Liver (tissue), 9 donors: ENCODE results near the gene VAPA. TPM values are rescaled to one million over a fixed set of nuclear protein-coding genes. Genes with fewer than 3 reads are reported as not detected.

ENCODE experiments used
- DNase-seq: peaks from one replicate; pipeline ENCODE4 v3.0.0-alpha.2; 2017; ENCODE audit warnings: low spot score
- H3K27ac ChIP-seq, 2 donors: one replicate each; pipeline ENCODE4 v1.7.0; 2013; ENCODE audit warnings: inconsistent platforms in 2 of 2, low read length in 2 of 2, control low read depth in 1 of 2, low read depth in 1 of 2, mild to moderate bottlenecking in 1 of 2
- H3K27me3 ChIP-seq, 4 donors: one replicate each; pipeline versions ENCODE4 v1.6.1 to v1.7.0; 2013; ENCODE audit warnings: low read length in 3 of 4, inconsistent platforms in 1 of 4, mild to moderate bottlenecking in 1 of 4, moderate library complexity in 1 of 4; ENCODE audit not compliant: control insufficient read depth in 4 of 4, insufficient read depth in 4 of 4
- H3K36me3 ChIP-seq, 4 donors: one replicate each; pipeline versions ENCODE4 v1.6.1 to v1.7.0; 2013; ENCODE audit warnings: low read length in 3 of 4, mild to moderate bottlenecking in 3 of 4, low read depth in 1 of 4, moderate library complexity in 1 of 4; ENCODE audit not compliant: control insufficient read depth in 4 of 4, insufficient read depth in 3 of 4
- H3K4me1 ChIP-seq, 4 donors: one replicate each; pipeline versions ENCODE4 v1.6.1 to v1.7.0; 2013; ENCODE audit warnings: low read length in 3 of 4, mild to moderate bottlenecking in 3 of 4, moderate library complexity in 1 of 4; ENCODE audit not compliant: control insufficient read depth in 4 of 4, insufficient read depth in 4 of 4
- H3K4me3 ChIP-seq, 3 donors: one replicate each; pipeline versions ENCODE4 v1.6.1 to v1.7.0; 2013; ENCODE audit warnings: low read length in 3 of 3, control low read depth in 1 of 3, low read depth in 1 of 3, mild to moderate bottlenecking in 1 of 3
- H3K9ac ChIP-seq, 2 donors: one replicate each; pipeline ENCODE4 v1.7.0; 2013; ENCODE audit warnings: low read length in 2 of 2, mild to moderate bottlenecking in 2 of 2, moderate library complexity in 2 of 2, control low read depth in 1 of 2, low read depth in 1 of 2
- H3K9me3 ChIP-seq, 4 donors: one replicate each; pipeline versions ENCODE4 v1.6.1 to v1.7.0; 2013; ENCODE audit warnings: low read length in 3 of 4; ENCODE audit not compliant: control insufficient read depth in 4 of 4
- EGR1 ChIP-seq, 2 donors: IDR thresholded peaks; 2 replicates each; pipeline ENCODE4 v1.6.1; 2016 to 2018; ENCODE audit warnings: antibody characterized with exemption in 2 of 2, low read depth in 2 of 2
- FOXA1 ChIP-seq: IDR thresholded peaks from 2 replicates; pipeline ENCODE4 v1.6.1; 2016; ENCODE audit warnings: antibody characterized with exemption
- FOXA2 ChIP-seq: IDR thresholded peaks from 2 replicates; pipeline ENCODE4 v1.6.1; 2016; ENCODE audit warnings: antibody characterized with exemption
- GABPA ChIP-seq, 2 donors: IDR thresholded peaks in 1 of 2; conservative IDR thresholded peaks in 1 of 2; 2 replicates each; pipeline ENCODE4 v1.6.1; 2016; ENCODE audit warnings: antibody characterized with exemption in 2 of 2, mild to moderate bottlenecking in 1 of 2, moderate library complexity in 1 of 2
- HNF4A ChIP-seq, 2 donors: conservative IDR thresholded peaks; 2 replicates each; pipeline ENCODE4 v1.6.1; 2016; ENCODE audit warnings: antibody characterized with exemption in 2 of 2, mild to moderate bottlenecking in 2 of 2
- HNF4G ChIP-seq: IDR thresholded peaks from 2 replicates; pipeline ENCODE4 v1.6.1; 2016; ENCODE audit warnings: antibody characterized with exemption
- JUND ChIP-seq, 2 donors: IDR thresholded peaks; 2 replicates each; pipeline ENCODE4 v1.6.1; 2016; ENCODE audit warnings: antibody characterized with exemption in 2 of 2
- NR2F2 ChIP-seq: IDR thresholded peaks from 2 replicates; pipeline ENCODE4 v1.6.1; 2016; ENCODE audit warnings: antibody characterized with exemption
- RAD21 ChIP-seq, 2 donors: IDR thresholded peaks; 2 replicates each; pipeline ENCODE4 v1.6.1; 2016; ENCODE audit warnings: antibody characterized with exemption in 2 of 2, mild to moderate bottlenecking in 2 of 2
- RXRA ChIP-seq, 2 donors: IDR thresholded peaks; 2 replicates each; pipeline ENCODE4 v1.6.1; 2017 to 2018; ENCODE audit warnings: antibody characterized with exemption in 2 of 2, mild to moderate bottlenecking in 1 of 2
- SP1 ChIP-seq: IDR thresholded peaks from 2 replicates; pipeline ENCODE4 v1.6.1; 2018; ENCODE audit warnings: antibody characterized with exemption, mild to moderate bottlenecking
- TAF1 ChIP-seq: conservative IDR thresholded peaks from 2 replicates; pipeline ENCODE4 v1.6.1; 2016; ENCODE audit warnings: antibody characterized with exemption, mild to moderate bottlenecking
- YY1 ChIP-seq: IDR thresholded peaks from 2 replicates; pipeline ENCODE4 v1.6.1; 2016; ENCODE audit warnings: antibody characterized with exemption, mild to moderate bottlenecking
- polyA plus RNA-seq, 2 donors: library from polyadenylated mRNA; stranded (reverse) in 1 of 2; unstranded in 1 of 2; fragments of 200-250 nt in 1 of 2; fragments of >200 nt in 1 of 2; fragmentation: Nextera tagmentation in 1 of 2; extraction: Ambion mirVana in 1 of 2; gene quantifications; one replicate each; pipeline versions ENCODE4 v1.2.1 to v1.2.3, GENCODE V29; 2013 to 2015
- total RNA-seq, 2 donors: library from RNA; depleted of rRNA; stranded (reverse); fragments of >200 nt; gene quantifications; one replicate each; pipeline ENCODE4 v1.2.3, GENCODE V29; 2014
- TF ChIP-seq, protein P1 (sequence below): IDR thresholded peaks from 2 replicates; pipeline ENCODE4 v1.6.1; 2016; ENCODE audit warnings: antibody characterized with exemption
- TF ChIP-seq, protein P2 (sequence below): IDR thresholded peaks from 2 replicates; pipeline ENCODE4 v1.6.1; 2016; ENCODE audit warnings: antibody characterized with exemption
- TF ChIP-seq, protein P3 (sequence below): fragments of 150-350 bp; IDR thresholded peaks from 2 replicates; pipeline ENCODE4 v1.5.1; 2017; ENCODE audit warnings: improper control_type of control experiment, low read depth, low read length; ENCODE audit not compliant: missing input control
- TF ChIP-seq, protein P4 (sequence below): IDR thresholded peaks from 2 replicates; pipeline ENCODE4 v1.6.1; 2016; ENCODE audit warnings: antibody characterized with exemption
- TF ChIP-seq, protein P5 (sequence below): IDR thresholded peaks from 2 replicates; pipeline ENCODE4 v1.6.1; 2016; ENCODE audit warnings: antibody characterized with exemption, mild to moderate bottlenecking
- donor health status: healthy.
- donor health status: healthy.
- donor health status: healthy.
- donor health status: healthy.
- donor health status: healthy.

Gene VAPA
- total and polyA plus RNA-seq, 4 donors = 80.7 to 114 (median 91.0) TPM

GRCh38 chr18:9871244-9871746 lies 42.5 kb upstream of the VAPA start (continued):
- TF ChIP-seq EGR1 (IDR thresholded peaks at IDR 0.05; ENCODE audit: low read depth in 2 of 2) = no peak
- TF ChIP-seq RXRA (IDR thresholded peaks at IDR 0.05) = no peak
- TF ChIP-seq SP1 = no peak
- TF ChIP-seq GABPA (IDR thresholded peaks at IDR 0.05 in 1 of 2, conservative IDR thresholded peaks at IDR 0.05 in 1 of 2) = no peak
- no peak for TF ChIP-seq NR2F2

DNA sequence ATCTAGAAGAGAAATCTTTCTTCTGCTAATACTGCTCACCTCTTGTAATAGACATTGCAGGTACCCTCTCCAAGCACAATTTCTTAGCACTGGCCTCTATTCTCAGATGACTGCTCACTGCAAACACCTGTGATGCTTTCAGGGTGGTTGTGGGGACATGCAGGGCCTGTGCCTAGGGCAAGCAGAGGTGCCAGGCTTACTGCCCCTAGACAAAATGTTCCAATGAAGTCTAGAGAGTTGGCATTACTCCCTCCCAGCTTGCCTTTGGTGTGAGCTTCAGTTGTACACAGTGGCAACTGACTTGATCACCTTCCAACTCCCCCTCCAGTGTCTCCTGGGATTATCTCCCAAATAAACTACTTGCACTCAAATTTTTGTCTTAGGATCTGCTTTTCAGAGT lies 41.0 kb upstream of the VAPA start:
- H3K36me3 ChIP-seq = no peaks in the 10 kb centered on the region
- H3K27ac ChIP-seq = no peak overlapping the region
- no peak overlapping the region for H3K4me3 ChIP-seq
- H3K27me3 ChIP-seq = no peaks in the 10 kb centered on the region
- H3K9ac ChIP-seq = no peak overlapping the region
- no peaks in the 10 kb centered on the region for H3K9me3 ChIP-seq
- no peaks in the 10 kb centered on the region for H3K4me1 ChIP-seq
- DNase-seq = no peak
- TF ChIP-seq, protein P1, sequence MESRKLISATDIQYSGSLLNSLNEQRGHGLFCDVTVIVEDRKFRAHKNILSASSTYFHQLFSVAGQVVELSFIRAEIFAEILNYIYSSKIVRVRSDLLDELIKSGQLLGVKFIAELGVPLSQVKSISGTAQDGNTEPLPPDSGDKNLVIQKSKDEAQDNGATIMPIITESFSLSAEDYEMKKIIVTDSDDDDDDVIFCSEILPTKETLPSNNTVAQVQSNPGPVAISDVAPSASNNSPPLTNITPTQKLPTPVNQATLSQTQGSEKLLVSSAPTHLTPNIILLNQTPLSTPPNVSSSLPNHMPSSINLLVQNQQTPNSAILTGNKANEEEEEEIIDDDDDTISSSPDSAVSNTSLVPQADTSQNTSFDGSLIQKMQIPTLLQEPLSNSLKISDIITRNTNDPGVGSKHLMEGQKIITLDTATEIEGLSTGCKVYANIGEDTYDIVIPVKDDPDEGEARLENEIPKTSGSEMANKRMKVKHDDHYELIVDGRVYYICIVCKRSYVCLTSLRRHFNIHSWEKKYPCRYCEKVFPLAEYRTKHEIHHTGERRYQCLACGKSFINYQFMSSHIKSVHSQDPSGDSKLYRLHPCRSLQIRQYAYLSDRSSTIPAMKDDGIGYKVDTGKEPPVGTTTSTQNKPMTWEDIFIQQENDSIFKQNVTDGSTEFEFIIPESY = no peak
- TF ChIP-seq, protein P2, sequence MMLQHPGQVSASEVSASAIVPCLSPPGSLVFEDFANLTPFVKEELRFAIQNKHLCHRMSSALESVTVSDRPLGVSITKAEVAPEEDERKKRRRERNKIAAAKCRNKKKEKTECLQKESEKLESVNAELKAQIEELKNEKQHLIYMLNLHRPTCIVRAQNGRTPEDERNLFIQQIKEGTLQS = no peak
- TF ChIP-seq, protein P3, sequence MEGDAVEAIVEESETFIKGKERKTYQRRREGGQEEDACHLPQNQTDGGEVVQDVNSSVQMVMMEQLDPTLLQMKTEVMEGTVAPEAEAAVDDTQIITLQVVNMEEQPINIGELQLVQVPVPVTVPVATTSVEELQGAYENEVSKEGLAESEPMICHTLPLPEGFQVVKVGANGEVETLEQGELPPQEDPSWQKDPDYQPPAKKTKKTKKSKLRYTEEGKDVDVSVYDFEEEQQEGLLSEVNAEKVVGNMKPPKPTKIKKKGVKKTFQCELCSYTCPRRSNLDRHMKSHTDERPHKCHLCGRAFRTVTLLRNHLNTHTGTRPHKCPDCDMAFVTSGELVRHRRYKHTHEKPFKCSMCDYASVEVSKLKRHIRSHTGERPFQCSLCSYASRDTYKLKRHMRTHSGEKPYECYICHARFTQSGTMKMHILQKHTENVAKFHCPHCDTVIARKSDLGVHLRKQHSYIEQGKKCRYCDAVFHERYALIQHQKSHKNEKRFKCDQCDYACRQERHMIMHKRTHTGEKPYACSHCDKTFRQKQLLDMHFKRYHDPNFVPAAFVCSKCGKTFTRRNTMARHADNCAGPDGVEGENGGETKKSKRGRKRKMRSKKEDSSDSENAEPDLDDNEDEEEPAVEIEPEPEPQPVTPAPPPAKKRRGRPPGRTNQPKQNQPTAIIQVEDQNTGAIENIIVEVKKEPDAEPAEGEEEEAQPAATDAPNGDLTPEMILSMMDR = no peak
- TF ChIP-seq, protein P4, sequence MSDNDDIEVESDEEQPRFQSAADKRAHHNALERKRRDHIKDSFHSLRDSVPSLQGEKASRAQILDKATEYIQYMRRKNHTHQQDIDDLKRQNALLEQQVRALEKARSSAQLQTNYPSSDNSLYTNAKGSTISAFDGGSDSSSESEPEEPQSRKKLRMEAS = no peak
- TF ChIP-seq HNF4G (no peak), TAF1 (no peak), FOXA2 (no peak), YY1 (no peak), FOXA1 (no peak), RXRA (IDR thresholded peaks at IDR 0.05) (no peak), GABPA (IDR thresholded peaks at IDR 0.05 in 1 of 2, conservative IDR thresholded peaks at IDR 0.05 in 1 of 2) (no peak), RAD21 (IDR thresholded peaks at IDR 0.05) (no peak), JUND (IDR thresholded peaks at IDR 0.05) (no peak), NR2F2 (no peak), HNF4A (conservative IDR thresholded peaks at IDR 0.05) (no peak)
- TF ChIP-seq, protein P5, sequence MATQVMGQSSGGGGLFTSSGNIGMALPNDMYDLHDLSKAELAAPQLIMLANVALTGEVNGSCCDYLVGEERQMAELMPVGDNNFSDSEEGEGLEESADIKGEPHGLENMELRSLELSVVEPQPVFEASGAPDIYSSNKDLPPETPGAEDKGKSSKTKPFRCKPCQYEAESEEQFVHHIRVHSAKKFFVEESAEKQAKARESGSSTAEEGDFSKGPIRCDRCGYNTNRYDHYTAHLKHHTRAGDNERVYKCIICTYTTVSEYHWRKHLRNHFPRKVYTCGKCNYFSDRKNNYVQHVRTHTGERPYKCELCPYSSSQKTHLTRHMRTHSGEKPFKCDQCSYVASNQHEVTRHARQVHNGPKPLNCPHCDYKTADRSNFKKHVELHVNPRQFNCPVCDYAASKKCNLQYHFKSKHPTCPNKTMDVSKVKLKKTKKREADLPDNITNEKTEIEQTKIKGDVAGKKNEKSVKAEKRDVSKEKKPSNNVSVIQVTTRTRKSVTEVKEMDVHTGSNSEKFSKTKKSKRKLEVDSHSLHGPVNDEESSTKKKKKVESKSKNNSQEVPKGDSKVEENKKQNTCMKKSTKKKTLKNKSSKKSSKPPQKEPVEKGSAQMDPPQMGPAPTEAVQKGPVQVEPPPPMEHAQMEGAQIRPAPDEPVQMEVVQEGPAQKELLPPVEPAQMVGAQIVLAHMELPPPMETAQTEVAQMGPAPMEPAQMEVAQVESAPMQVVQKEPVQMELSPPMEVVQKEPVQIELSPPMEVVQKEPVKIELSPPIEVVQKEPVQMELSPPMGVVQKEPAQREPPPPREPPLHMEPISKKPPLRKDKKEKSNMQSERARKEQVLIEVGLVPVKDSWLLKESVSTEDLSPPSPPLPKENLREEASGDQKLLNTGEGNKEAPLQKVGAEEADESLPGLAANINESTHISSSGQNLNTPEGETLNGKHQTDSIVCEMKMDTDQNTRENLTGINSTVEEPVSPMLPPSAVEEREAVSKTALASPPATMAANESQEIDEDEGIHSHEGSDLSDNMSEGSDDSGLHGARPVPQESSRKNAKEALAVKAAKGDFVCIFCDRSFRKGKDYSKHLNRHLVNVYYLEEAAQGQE = no peak
